SH-SY5Y (cell line): ENCODE results near the gene HPDL.

Experiments
- GATA2 ChIP-seq: IDR thresholded peaks from 2 replicates; pipeline ENCODE4 v1.6.1; 2011; ENCODE audit warnings: mild to moderate bottlenecking, low read depth, low read length
- GATA3 ChIP-seq: IDR thresholded peaks from 2 replicates; pipeline ENCODE4 v1.6.1; 2011; ENCODE audit warnings: low read depth, mild to moderate bottlenecking, low read length, moderate library complexity

Gene HPDL

DNA sequence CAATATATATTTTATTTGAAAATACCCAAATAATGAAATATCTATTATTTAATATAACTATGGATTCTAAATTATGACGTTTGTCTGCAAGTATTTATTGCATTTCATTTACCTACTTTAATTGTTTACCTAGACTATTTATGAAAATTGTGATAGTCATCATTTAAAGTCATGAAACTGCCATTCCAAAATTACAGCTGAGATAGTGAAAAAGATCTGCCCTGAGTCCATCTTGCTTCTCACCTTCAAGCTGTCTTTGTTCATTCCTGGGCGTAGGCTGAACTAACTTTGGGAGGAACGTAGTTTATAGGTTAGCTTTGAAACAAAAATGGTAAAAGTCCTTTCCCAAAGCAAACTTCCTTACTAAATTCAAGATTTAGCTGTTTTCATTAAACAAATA, 12.4 kb upstream of the HPDL start:
- no peak for TF ChIP-seq GATA2

DNA sequence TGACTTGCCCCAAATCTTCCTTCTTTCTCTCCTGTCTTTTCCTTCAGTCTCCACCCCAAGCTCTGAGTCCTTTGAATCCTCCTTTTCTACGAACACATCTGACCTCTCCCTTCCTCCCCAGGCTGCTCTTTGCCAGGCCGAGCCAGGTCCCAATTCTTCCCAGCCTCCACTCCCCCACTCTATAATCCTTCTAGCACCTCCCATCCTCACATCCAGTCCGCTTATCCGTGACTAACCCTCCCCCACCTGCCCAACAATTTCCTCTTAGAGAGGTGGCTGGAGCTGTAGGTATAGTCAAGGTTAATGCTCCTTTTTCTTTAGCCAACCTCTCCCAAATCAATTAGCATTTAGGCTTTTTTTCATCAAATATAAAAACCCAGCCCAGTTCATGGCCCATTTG, 9.5 kb upstream of the HPDL start:
- TF ChIP-seq GATA2 (no peak), GATA3 (no peak)

DNA sequence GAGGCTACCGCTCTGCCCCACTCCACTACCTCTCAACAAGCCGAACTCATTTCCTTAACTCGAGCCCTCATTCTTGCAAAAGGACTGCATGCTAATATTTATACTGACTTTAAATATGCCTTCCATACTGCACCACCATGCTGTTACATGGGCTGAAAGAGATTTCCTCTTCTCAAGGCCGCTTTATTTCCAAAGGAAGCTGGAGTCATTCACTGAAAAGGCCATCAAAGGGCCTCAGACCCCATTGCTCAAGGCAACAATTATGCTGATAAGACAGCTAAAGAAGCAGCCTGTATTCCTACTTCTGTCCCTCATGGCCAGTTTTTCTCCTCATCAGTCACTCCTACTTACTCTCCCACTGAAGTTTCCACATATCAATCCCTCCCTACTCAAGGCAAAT, 6.9 kb upstream of the HPDL start:
- TF ChIP-seq GATA3 (no peak), GATA2 (no peak)

DNA sequence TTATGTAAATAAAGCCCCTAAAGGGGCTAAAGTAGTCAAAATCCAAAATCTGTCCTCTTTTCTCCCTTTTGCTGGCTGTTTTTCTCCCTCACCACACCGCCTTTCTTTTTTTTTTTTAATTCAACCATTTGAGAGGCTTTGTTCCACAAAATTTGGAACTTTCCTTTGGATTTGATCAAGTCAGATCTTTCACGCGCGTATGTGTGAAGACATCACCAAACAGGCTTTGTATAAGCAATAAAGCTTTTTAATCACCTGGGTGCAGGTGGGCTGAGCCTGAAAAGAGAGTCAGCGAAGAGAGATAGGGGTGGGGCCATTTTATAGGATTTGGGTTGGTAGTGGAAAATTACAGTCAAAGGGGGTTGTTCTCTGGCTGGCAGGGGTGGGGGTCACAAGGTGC, 5.3 kb upstream of the HPDL start:
- TF ChIP-seq GATA3 = no peak
- no peak for TF ChIP-seq GATA2

DNA sequence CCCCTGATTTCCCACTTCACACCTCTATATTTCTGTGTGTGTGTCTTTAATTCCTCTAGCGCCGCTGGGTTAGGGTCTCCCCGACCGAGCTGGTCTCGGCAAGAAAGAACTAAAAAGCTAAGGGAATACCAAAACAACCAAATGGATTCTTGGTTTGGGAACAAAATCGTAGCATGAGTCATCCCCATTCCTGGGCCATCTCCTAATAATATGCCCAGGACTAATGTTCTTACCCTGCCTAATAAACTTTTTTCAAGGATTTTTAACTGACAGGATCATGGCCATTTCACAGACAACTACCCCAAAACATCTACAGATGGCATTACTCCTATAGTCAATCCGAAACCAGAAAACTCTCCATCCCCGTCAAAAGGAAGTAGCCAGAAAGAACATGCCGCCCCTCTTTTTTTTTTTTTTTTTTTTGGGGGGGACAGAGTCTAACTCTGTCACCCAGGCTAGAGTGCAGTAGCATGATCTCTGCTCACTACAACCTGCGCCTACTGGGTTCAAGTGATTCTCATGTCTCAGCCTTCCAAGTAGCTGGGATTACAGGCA, 4.1 kb upstream of the HPDL start:
- TF ChIP-seq GATA3 = no peak

DNA sequence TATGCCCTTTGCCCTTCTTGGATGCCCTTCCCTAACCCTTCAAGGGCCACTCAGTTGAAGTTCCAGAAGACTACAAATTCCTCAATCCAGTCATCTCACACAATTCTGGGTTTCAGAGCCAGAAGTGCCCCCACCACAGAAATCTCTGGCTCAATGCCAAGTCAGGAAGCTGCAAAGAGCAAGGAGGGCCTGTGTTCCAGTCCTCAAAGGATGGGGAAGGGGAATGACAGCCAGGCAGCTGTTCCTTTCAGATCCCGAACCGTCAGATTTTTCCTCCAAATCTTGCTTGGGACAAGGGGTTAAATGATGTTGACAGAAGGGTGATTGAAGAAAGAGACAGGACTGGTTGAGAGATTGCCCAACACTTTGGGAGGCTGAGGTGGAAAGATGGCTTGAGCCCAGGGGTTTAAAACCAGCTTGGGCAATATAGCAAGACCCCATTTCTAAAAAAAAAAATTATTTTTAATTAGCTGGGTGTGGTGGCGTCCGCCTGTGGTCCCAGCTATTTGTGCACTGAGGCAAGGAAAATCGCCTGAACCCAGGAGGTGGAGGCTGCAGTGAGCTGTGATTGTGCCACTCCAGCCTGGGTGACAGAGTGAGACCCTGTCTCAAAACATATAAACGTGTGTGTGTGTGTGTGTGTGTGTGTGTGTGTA, 716 bp upstream of the HPDL start:
- no peak for TF ChIP-seq GATA2
- no peak for TF ChIP-seq GATA3

DNA sequence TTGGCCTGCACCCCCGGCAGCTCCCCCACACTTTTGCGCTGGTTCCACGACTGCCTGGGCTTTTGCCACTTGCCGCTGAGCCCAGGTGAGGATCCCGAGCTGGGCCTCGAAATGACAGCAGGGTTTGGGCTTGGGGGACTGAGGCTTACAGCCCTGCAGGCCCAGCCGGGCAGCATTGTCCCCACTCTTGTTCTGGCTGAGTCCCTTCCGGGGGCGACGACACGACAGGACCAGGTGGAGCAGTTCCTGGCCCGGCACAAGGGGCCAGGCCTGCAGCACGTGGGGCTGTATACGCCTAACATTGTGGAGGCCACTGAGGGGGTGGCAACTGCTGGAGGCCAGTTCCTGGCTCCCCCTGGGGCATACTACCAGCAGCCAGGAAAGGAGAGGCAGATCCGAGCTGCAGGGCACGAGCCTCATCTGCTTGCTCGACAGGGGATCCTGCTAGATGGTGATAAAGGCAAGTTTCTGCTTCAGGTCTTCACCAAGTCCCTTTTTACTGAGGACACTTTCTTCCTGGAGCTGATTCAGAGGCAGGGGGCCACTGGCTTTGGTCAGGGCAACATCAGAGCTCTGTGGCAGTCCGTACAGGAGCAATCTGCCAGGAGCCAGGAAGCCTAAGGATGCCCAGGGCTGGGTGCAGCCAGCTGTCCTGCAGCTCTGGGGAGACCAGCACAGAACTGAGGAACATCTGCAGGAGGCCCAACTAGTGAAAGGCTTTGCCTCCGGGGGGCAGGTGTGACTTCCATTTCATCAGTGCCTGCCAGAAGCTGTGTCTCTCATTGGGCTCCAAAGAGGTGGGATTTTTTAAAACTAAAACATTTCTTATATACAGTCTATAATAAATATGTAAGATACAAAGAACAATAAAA, 1.2 kb downstream of the HPDL start:
- no peak for TF ChIP-seq GATA2
- TF ChIP-seq GATA3 = no peak

DNA sequence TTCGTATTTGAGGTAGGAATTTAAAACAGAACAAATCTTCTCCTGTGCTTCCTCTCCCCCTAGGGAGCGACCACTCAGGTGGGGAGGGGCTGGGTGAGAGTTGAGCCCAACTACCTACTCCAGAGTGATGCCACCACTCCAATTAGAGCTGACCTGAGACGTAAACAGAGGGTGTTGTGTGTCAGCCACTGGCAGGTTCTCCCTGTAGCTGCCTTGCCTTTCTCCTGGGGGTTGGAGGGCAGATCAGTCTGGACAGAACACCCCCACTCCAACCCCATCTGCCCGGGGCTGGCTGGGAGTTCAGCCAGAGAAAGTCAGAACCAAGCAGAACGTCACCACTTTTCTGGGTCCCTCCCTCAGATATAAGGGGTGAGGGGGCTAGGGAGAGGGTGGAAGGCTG, 2.0 kb downstream of the HPDL start:
- TF ChIP-seq GATA3 (no peak), GATA2 (no peak)

DNA sequence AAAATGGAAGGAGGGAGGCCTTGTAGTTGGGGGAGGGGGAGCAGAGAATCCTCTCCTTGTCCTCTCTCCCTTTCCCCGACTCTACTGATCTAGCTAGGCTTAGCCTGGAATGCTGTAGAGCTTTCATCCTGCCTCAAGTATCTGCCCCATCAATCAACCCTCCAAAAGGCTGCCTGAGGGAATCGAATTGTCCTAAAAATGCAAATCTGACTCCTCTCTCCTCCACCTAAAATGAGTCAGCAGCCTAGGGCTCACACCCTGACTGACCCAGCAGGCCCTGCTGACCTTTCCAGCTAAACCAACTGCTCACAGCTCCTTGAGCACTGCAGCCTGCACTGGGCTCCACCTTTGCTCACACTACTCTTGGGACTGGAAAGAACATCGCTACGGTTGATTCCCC, 2.8 kb downstream of the HPDL start:
- no peak for TF ChIP-seq GATA3
- no peak for TF ChIP-seq GATA2

DNA sequence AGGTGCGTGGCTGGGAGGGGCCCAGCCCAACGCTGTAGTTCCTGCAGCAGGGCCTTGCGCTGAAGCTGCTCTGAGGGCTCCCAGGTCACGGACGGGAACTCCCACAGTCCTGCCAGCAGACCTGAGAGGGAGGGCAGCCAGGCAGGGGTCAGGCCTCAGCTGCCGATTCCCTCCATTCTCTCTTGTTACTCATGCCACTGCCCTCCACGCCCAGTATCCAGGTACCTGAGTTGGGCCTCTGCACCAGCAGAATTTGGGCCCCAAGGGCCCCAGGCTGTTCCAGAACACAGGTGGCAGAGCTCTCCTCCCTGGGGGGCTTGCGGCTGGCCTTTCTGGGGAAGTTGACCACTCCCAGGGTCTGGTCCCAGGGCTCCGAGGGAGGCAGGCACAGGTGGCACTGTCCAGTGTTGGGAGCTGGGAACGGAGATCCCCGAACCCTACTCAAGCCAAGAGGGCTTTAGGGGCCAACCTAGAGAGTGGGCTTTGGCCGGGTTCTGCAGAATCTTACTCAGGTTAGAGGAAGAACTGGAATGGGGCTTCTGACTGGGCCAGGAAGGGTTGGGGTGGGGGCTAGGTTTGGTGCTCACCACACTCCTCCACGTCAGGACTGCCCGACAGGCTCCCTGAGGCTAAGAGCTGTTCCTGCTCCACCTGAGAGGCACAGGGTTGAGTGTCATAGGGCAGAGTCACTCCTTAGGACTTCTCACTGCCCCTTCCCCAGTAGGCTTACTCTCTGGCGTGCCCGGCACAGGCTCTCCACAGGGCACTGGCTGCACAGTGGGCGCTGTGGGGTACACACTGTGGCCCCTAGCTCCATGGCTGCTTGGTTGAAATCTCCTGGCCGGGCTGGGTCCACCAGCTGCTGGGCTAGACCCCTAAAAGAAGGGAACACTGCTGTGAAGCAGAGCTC, 5.0 kb downstream of the HPDL start:
- TF ChIP-seq GATA3 (no peak), GATA2 (no peak)

DNA sequence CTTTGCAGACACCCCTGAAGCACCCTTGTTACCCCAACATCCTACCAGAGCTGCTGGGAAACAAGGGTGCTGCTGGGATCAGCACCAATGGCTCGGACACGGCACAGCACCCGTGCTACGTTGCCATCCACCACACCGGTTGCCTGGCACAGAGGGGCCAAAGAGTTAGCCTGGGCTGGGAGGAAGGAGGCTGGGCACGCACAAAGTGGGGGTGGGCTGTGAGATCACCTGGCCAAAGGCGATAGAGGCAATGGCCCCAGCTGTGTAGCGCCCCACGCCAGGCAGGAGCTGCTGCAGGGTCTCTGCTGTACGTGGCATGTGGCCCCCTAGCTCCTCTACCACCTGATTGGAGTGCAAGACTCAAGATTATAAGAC, 5.6 kb downstream of the HPDL start:
- TF ChIP-seq GATA2 (no peak), GATA3 (no peak)

DNA sequence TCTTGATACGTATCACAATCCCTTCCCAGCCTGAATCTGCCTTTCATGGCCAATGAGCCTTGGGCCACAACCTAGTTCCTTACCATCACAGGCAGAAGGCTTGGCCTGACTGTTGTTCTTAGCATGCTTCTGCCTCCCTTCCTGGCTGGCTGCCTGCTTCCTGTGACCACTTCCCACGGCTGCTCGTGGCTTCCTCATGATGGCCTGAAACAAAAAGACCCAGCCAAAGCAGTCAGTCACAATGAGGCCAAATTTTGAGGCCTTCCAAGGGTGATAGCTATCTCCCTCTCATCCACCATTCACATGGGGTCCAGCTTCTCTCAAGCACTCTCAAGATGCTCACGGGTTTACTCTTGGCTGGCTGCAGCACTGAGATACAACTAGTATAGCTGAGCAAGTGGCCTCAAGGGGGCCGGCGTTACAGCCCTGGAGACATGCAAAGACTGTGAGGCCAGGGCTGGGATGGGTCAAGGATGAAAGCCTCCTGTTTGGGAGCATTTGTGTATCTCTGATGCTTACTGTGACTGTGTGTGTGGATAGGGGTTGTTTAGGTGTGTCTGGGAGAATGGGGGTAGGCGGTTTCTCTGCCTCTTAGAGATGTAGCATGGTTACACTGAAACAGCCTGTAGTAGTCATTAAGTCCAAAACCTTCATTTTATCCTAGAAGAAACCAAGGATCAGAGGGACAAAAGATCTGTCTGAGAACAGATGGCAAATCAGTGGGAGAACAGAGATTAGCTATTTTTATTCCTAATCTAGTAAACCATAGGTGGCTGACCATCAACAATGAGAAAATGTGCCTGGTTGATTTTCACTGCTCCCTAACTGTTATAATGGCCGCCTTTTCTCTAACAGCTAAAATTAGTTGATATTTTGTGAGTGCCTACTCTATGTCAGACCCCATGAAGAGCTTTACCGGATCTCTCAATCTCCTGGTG, 7.9 kb downstream of the HPDL start:
- no peak for TF ChIP-seq GATA3
- TF ChIP-seq GATA2 = no peak

DNA sequence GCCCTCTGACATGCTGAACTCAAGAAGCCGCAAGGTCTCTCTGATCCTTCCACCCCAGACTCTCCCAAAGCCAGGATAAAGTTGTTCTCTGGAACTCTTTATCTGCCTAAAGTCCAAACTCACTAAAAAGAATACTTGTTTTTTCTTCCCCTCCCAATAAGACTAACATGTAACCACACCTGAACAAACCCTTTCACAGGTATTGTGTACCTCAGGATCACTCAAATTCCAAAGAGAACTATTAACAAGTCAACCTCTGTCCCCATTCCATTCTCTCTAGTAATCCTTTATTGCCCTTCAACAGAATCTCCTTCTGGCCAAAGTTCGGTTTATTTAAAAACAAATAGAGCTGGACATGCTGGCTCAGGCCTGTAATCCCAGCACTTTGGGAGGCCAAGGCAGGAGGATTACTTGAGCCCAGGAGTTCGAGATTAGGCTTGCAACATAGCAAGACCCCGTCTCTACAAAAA, 9.2 kb downstream of the HPDL start:
- TF ChIP-seq GATA3 = no peak
- no peak for TF ChIP-seq GATA2
